Esophagus squamous epithelium (tissue), 5 donors: ENCODE data around the gene CCDC71. TPM values are rescaled to one million over a fixed set of nuclear protein-coding genes. Genes with fewer than 3 reads are reported as not detected.

Experiments
- DNase-seq: peaks from one replicate; lab custom pipeline; 2025; lab: John Stamatoyannopoulos, UW
- H3K27ac ChIP-seq, 4 donors: fragments of 200-600 bp; sonication (generic); one replicate each; pipeline ENCODE4 v1.5.1; 2016 to 2019; ENCODE audit warnings: mild to moderate bottlenecking in 1 of 4
- H3K27me3 ChIP-seq, 4 donors: fragments of 200-600 bp; sonication (generic); 1 replicate in 3 of 4; 2 replicates in 1 of 4; pipeline versions ENCODE4 v1.5.1 to v1.6.0; 2017 to 2021; ENCODE audit warnings: antibody characterized with exemption in 1 of 4
- H3K36me3 ChIP-seq, 3 donors: fragments of 200-600 bp; sonication (generic); one replicate each; pipeline ENCODE4 v1.5.1; 2016 to 2019
- H3K4me1 ChIP-seq, 3 donors: fragments of 200-600 bp; sonication (generic); one replicate each; pipeline ENCODE4 v1.5.1; 2017 to 2019
- H3K4me3 ChIP-seq, 4 donors: fragments of 200-600 bp; sonication (generic); 1 replicate in 3 of 4; 2 replicates in 1 of 4; pipeline ENCODE4 v1.5.1; 2016 to 2019; ENCODE audit warnings: mild to moderate bottlenecking in 2 of 4, moderate library complexity in 1 of 4
- H3K9me3 ChIP-seq, 3 donors: fragments of 200-600 bp; sonication (generic); one replicate each; pipeline ENCODE4 v1.5.1; 2016 to 2019
- POLR2A ChIP-seq, 4 donors: fragments of 450-650 bp; IDR thresholded peaks; one replicate each; pipeline ENCODE4 v1.6.1; 2017; ENCODE audit warnings: antibody characterized with exemption in 4 of 4, mild to moderate bottlenecking in 4 of 4, moderate library complexity in 3 of 4
- WGBS, 2 donors: methylation state at CpG; one replicate each; pipeline ENCODE4 v1.1.5; 2018; 5-methylcytosine and 5-hydroxymethylcytosine counted together
- intact Hi-C: fragments of 100-400 bp; cut with DNase I; formaldehyde crosslinking; loops from one replicate; pipeline ENCODE4 v1.15.0; 2022
- total RNA-seq, 4 donors: library from RNA; depleted of rRNA; stranded (reverse); fragments of >200 nt; gene quantifications; one replicate each; pipeline ENCODE4 v1.1.0, GENCODE V29; 2016
- TF ChIP-seq, protein P1 (sequence below), 6 experiments: fragments of 450-650 bp in 4 of 6; fragments of 200-600 bp in 2 of 6; sonication (generic) in 2 of 6; IDR thresholded peaks; one replicate each; pipeline ENCODE4 v1.5.1; 2016 to 2019; ENCODE audit warnings: antibody characterized with exemption in 6 of 6, mild to moderate bottlenecking in 4 of 6, moderate library complexity in 4 of 6
- donor health status: DM: yes; HTN: yes; CAD: no.

Gene CCDC71
- total RNA-seq, 4 donors from 2014 or later, result 17.0 to 31.1 (median 23.1) TPM

DNA sequence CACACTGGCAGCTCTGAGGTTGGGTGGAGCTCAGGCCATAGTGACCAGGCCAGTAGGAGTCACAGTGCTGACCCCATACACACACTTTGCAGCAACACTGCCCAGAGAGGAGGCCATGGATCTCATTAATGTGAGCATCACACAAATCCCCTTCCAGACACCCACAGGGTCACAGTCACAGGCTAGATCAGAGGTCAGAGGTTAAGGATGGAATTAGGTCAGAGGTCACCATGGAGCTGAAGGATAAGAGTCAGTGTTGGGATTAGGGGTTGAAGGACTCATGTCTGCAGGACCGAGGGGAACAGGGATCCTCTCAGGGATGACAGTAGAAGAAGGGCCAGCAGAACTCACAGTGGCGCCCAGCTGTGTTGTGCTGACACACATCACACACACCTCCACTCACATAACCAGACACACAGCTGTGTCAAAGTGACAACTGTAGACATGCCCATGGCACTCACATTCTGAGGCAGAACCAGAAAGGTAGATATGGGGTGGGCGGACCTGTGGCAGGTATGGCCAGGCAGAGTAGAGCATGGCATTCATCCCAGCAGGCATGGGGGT, 12.7 kb downstream of the CCDC71 start:
- WGBS, 2 donors, result 73 to 76% methylated on average over 3 of the region's 3 CpGs
- H3K4me1 ChIP-seq, result peaks cover 0 to 20% (median 0%) of the 10 kb centered on the region in 3 donors
- DNase-seq, result no peak
- no peak overlapping the region for H3K4me3 ChIP-seq
- no peaks in the 10 kb centered on the region for H3K27me3 ChIP-seq
- no peak overlapping the region for H3K27ac ChIP-seq
- TF ChIP-seq, protein P1, sequence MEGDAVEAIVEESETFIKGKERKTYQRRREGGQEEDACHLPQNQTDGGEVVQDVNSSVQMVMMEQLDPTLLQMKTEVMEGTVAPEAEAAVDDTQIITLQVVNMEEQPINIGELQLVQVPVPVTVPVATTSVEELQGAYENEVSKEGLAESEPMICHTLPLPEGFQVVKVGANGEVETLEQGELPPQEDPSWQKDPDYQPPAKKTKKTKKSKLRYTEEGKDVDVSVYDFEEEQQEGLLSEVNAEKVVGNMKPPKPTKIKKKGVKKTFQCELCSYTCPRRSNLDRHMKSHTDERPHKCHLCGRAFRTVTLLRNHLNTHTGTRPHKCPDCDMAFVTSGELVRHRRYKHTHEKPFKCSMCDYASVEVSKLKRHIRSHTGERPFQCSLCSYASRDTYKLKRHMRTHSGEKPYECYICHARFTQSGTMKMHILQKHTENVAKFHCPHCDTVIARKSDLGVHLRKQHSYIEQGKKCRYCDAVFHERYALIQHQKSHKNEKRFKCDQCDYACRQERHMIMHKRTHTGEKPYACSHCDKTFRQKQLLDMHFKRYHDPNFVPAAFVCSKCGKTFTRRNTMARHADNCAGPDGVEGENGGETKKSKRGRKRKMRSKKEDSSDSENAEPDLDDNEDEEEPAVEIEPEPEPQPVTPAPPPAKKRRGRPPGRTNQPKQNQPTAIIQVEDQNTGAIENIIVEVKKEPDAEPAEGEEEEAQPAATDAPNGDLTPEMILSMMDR (IDR thresholded peaks at IDR 0.05), result no peak
- TF ChIP-seq POLR2A (IDR thresholded peaks at IDR 0.05), result no peak
- no peaks in the 10 kb centered on the region for H3K36me3 ChIP-seq
- no peaks in the 10 kb centered on the region for H3K9me3 ChIP-seq
- intact Hi-C loops, result no loop called here

DNA sequence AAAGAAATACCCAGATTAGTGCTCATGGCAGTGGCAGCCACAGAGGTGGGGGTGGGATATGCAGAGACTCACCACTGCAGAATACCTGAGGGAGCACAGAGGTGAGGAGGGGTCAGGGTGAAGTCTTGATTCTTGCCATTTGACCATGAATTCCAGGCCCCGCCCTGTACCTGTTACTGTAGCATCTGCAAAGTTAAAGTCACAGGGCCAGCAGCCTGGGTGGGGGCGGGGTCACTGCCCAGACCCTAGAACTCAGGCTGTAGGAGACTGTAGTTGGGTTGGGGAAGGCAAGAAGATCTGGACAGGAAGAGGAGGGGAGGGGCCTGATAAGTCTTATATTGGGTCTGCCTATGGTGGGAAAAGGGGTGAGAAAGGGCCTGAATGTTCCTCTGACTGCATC, 14.5 kb downstream of the CCDC71 start:
- no peak for TF ChIP-seq POLR2A (IDR thresholded peaks at IDR 0.05)
- TF ChIP-seq, protein P1 (IDR thresholded peaks at IDR 0.05), result no peak
- intact Hi-C loops, result no loop called here
- no peak overlapping the region for H3K27ac ChIP-seq
- peaks cover 0 to 15% (median 0%) of the 10 kb centered on the region in 3 donors for H3K4me1 ChIP-seq
- no peak overlapping the region for H3K4me3 ChIP-seq
- WGBS, 2 donors, result 89 to 100% methylated on average over 1 of the region's 2 CpGs
- H3K9me3 ChIP-seq, result no peaks in the 10 kb centered on the region
- no peaks in the 10 kb centered on the region for H3K27me3 ChIP-seq
- no peaks in the 10 kb centered on the region for H3K36me3 ChIP-seq
- DNase-seq, result no peak

DNA sequence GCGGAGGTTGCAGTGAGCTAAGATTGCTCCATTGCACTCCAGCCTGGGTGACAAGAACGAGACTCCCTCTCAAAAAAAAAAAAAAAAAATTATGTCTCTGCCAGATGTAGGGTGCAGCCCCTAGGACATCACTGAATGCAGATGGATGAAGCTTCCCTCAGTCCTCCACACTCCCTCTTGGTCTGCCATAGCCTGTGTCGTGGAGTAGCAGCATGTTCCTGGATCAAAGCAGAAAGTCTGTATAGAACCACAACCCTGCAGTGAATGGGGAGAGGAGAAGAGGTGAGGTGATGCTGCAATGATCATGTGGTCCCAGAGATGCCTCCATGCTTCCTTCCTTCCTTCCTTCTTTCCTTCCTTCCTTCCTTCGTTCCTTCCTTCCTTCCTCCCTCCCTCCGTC, 18.0 kb downstream of the CCDC71 start:
- H3K9me3 ChIP-seq, result no peaks in the 10 kb centered on the region
- no peak overlapping the region for H3K4me3 ChIP-seq
- TF ChIP-seq, protein P1 (IDR thresholded peaks at IDR 0.05), result no peak
- TF ChIP-seq POLR2A (IDR thresholded peaks at IDR 0.05), result no peak
- H3K27me3 ChIP-seq, result no peaks in the 10 kb centered on the region
- peaks cover 0 to 15% (median 0%) of the 10 kb centered on the region in 3 donors for H3K4me1 ChIP-seq
- 66 to 72% methylated on average over 5 of the region's 5 CpGs for WGBS, 2 donors
- H3K36me3 ChIP-seq, result no peaks in the 10 kb centered on the region
- no peak for DNase-seq
- intact Hi-C loops, result no loop called here
- no peak overlapping the region for H3K27ac ChIP-seq

DNA sequence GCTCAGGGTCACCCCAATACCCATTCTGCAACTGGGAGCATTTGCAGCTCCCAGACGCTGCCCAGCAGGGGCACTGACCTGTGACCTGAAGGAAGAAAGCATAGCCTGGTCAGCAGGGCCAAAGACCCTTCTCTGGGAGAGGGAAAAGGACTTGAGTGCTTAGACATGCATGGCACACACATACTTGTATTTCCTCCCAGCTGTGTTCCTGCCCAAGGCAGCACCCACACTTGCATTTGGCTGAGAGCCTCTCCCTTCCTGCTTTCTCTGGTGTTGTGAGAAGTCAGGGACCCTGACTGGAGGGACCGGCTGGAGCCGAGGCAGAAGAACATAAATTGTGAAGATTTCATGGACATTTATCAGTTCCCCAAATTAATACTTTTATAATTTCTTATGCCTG, 26.1 kb downstream of the CCDC71 start:
- no peaks in the 10 kb centered on the region for H3K4me1 ChIP-seq
- no peak for DNase-seq
- intact Hi-C loops, result no loop called here
- no peak overlapping the region for H3K27ac ChIP-seq
- H3K27me3 ChIP-seq, result no peaks in the 10 kb centered on the region
- 51 to 70% methylated on average over 3 of the region's 3 CpGs for WGBS, 2 donors
- TF ChIP-seq, protein P1 (IDR thresholded peaks at IDR 0.05), result no peak
- no peak for TF ChIP-seq POLR2A (IDR thresholded peaks at IDR 0.05)
- no peaks in the 10 kb centered on the region for H3K9me3 ChIP-seq
- H3K36me3 ChIP-seq, result no peaks in the 10 kb centered on the region
- H3K4me3 ChIP-seq, result no peak overlapping the region

DNA sequence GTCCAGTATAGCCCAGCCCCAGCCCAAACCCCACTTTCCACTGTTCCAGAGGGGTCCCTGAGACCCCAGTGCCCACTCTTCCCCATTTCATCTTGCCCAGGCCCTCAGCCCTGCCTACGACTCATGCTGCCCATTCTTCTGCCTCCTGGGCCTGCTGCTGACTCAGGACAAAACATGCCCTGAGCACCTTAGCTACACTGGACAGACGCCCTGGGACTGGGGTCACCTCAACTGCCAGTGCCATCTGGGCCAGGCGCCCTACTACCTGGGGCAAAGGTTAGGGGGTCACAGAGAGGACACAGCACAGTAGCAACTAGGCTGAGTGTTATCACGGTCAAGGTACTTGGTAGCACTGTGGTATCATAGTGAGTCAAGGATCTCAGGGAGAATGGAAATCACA, 30.6 kb downstream of the CCDC71 start:
- H3K27me3 ChIP-seq, result no peaks in the 10 kb centered on the region
- no peak overlapping the region for H3K4me3 ChIP-seq
- H3K4me1 ChIP-seq, result peaks cover 23 to 43% (median 24%) of the 10 kb centered on the region in 3 donors
- H3K9me3 ChIP-seq, result no peaks in the 10 kb centered on the region
- H3K27ac ChIP-seq, result no peak overlapping the region
- intact Hi-C loops, result no loop called here
- DNase-seq, result no peak
- 63 to 83% methylated on average over 1 to 2 of the region's 4 CpGs for WGBS, 2 donors
- H3K36me3 ChIP-seq, result peaks cover 3 to 9% (median 5%) of the 10 kb centered on the region in 3 donors
- TF ChIP-seq, protein P1 (IDR thresholded peaks at IDR 0.05), result no peak
- TF ChIP-seq POLR2A (IDR thresholded peaks at IDR 0.05), result no peak
